GM19035 (cell line): ENCODE data around the gene CR2.
"Not testable (repeated sequence)": the region's sequence is repeated elsewhere in the genome, so short reads cannot be mapped to it uniquely, and the experiment has no call there.

Experiments used
- ATAC-seq: cut with Tn5 transposase; IDR thresholded peaks from one replicate; pipeline ENCODE4 v1.9.1; 2021; ENCODE audit not compliant: unreplicated experiment

Gene CR2

GRCh38 chr1:207454046-207454964, at the start of gene CR2:
CR2 (plus strand) TSS chr1:207454328; CDS start chr1:207454419, 91 bp downstream.
- ATAC-seq = peak; percentile 79

- ATAC-seq = peak; percentile 50
Measured at GRCh38 chr1:207404849-207405525, 49.1 kb upstream of the CR2 start.

- ATAC-seq = no peak
Measured at GRCh38 chr1:207405814-207406213, 48.3 kb upstream of the CR2 start.

GRCh38 chr1:207407655-207408260, 46.4 kb upstream of the CR2 start:
- no peak for ATAC-seq

GRCh38 chr1:207412845-207413244, 41.3 kb upstream of the CR2 start:
- ATAC-seq = no peak

- peak; percentile 85 for ATAC-seq
Measured at GRCh38 chr1:207414606-207415108, 39.5 kb upstream of the CR2 start.

GRCh38 chr1:207417076-207417475, 37.1 kb upstream of the CR2 start:
- no peak for ATAC-seq

GRCh38 chr1:207418351-207418750, 35.8 kb upstream of the CR2 start:
- ATAC-seq = no peak

- ATAC-seq = no peak
Measured at GRCh38 chr1:207420109-207420508, 34.0 kb upstream of the CR2 start.

- ATAC-seq = no peak
Measured at GRCh38 chr1:207421078-207421477, 33.0 kb upstream of the CR2 start.

GRCh38 chr1:207423560-207424292, 30.4 kb upstream of the CR2 start:
- no peak for ATAC-seq

- ATAC-seq = peak; percentile 42
Measured at GRCh38 chr1:207424570-207425131, 29.5 kb upstream of the CR2 start.

- ATAC-seq = no peak
Measured at GRCh38 chr1:207427832-207428585, 26.1 kb upstream of the CR2 start.

GRCh38 chr1:207428783-207429182, 25.3 kb upstream of the CR2 start:
- no peak for ATAC-seq

- ATAC-seq = no peak
Measured at GRCh38 chr1:207429963-207430362, 24.2 kb upstream of the CR2 start.

- no peak for ATAC-seq
Measured at GRCh38 chr1:207430602-207431001, 23.5 kb upstream of the CR2 start.

GRCh38 chr1:207431508-207431907, 22.6 kb upstream of the CR2 start:
- ATAC-seq = no peak

GRCh38 chr1:207433435-207433834, 20.7 kb upstream of the CR2 start:
- no peak for ATAC-seq

- not testable (repeated sequence) for ATAC-seq
Measured at GRCh38 chr1:207436746-207437145, 17.4 kb upstream of the CR2 start.

GRCh38 chr1:207440626-207441025, 13.5 kb upstream of the CR2 start:
- ATAC-seq = no peak
